Measurements from ENCODE around the gene ANKRD40.

DNA sequence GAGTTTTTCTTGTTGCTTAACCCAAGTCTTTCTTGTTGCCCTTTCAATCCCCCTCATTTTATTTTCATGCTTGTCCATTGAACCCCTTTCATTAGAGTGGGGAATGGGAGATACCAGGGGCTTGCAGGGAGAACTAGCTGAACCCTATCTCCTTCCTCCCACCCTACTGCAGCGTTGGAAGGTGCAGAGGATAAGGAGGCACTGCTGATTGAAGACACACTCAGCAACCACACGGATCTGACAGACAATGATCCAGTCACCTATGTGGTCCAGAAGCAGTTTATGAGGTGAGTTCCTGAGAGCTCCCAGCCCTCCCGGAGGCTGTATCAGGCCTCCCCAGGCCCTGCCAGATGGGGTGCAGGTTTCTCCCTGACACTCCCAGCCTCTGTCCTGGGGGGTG, 32.5 kb downstream of the ANKRD40 start:
- TF ChIP-seq FOXK2 (IDR thresholded peaks at IDR 0.05) (no peak), BHLHE40 (IDR thresholded peaks at IDR 0.05; ENCODE audit: borderline replicate concordance) (no peak), FOXM1 (IDR thresholded peaks at IDR 0.05; ENCODE audit: borderline replicate concordance) (no peak), SUZ12 (IDR thresholded peaks at IDR 0.05) (no peak), FOXA1 (IDR thresholded peaks at IDR 0.05) (no peak)
